Kasumi-1 (cell line): ENCODE measurements around the gene EDA2R.

ENCODE experiments used
- DNase-seq, 2 experiments: peaks; one replicate each; lab custom pipeline; 2025; lab: John Stamatoyannopoulos, UW

The EDA2R gene, protein sequence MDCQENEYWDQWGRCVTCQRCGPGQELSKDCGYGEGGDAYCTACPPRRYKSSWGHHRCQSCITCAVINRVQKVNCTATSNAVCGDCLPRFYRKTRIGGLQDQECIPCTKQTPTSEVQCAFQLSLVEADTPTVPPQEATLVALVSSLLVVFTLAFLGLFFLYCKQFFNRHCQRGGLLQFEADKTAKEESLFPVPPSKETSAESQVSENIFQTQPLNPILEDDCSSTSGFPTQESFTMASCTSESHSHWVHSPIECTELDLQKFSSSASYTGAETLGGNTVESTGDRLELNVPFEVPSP

DNA sequence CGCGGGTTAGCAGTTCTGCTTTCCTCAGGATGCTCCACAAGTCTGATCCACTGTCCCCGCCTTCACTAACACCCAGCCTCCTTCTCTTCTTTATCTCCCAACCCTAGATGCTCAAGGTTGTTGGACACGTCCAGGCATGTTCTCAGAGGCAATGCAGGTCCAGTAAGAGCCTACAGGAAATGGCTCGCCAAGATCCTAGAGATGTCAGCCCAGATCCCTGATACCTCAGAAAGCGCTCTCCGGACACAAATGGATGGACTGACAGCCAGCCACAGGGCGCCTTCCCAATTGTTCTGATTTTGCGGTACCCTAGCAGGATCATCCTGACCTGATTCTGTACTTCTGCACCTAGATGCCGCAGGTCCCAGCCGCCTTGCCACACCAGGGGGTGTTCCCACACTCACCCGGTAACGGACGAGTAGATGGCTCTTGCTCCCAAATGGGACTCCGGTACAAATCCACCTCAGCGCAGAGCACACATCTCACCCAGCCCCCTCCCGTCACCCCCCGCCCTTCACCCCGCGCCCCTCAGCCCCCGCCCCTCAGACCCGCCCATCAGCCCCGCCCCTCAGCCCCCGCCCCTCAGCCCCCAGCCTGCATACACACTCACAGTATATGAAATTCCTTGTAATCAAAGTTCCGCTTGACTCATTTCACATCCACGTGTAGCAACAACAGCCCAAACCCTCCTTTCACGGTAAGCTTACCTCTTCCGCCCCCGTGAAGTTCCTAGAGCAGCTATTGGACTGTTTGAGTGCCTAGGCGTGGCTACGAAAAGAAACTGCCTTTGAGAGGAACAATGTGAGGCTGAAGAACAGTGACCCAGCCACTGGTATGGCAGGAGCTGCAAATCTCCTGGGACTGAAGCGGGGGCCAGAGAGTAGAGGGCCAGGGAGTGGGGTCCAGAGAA, at the start of gene EDA2R:
Gene EDA2R (minus strand): TSS at position 488 of the 910 bp plus-strand sequence. CDS start 23,058 bp downstream, outside the sequence.
- DNase-seq: no peak

DNA sequence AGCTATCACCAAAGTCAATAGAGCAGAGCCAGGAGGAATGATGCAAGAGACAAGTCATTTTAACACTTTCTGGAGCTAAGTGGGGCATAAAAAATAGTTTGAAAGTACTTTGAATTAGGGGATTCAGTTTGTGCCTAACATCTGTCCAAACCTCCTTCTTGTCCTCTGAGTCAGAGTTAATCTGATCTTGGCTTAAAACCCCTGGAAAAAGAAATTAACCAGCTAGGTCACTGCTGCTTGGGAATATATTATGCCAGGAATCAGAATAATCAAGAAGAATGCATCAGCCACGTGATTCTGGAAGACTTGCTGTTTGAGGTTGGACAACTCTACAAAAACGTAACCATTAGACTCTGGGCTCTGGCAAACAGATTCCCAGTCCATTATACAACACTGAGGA, 45.3 kb upstream of the EDA2R start:
- DNase-seq: no peak

DNA sequence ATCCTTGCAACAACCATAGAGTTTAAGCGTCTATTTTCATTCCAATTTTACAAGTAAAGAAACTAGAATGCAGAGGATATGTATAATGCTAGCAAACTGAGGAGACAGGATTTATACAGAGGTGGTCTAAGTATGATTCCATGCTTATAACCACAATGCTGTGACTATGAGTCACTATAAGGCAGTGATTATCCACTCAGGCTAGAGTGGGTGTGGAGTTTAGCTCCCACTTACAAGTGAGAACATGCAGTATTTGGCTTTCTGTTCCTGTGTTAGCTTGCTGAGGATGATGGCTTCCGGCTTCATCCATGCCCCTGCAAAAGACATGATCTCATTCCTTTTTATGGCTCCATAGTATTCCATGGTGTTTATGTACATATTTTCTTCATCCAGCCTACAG, 41.6 kb upstream of the EDA2R start:
- DNase-seq: no peak

DNA sequence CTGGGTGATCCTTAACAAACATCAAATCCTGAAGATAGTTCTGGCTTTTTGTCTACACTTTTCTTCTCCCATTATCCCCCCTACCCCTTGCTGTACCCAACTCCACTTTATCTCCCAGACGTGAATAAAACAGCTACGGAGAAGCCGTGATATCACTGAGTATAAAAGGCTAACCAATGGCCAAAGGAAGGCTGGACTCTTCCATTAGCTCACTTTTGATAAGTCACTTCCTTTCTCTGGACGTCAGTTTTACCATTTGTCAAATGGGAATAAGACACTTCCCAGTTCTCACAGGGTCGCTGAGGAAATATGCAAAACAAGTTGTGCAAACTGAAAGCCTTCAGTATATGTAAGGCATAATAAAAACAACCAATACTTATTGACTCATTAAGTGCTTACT, 38.6 kb upstream of the EDA2R start:
- no peak for DNase-seq

DNA sequence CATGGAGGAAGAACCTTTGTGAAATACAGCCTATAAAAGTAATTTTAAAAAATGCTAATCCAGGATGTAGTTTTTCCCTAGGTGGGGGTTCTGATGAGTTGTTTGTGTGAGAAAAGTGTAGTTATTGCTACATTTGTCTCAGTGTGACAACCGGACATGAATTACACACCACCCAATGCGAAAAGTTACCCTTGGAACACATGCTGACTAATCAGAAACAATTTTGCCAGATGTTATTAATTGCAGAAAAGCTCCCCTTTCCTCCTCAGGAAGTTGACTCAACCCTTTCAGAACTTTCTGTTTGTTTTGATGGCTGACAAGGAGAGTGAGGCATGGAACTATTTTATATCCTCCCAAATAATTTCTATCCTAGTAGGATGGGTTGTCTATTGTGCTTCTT, 38.1 kb upstream of the EDA2R start:
- no peak for DNase-seq

DNA sequence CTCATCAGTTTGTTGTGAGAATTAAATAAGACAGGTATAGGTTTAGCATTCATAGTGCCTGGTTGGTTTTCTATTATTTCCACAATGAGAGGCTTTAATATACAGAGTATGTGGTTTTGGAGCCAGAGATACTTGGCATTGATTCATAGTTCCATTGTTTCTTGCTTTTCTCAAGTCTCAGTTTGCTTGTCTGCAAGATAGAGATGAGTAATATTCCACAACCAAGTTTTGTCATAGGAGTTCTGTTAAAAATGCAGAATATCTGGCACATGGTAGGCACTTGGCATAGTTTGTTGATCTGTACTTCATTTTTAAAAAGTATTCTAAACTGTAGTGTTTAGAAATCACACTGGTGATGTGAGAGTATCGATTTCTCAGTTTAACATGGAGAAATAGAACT, 37.5 kb upstream of the EDA2R start:
- no peak for DNase-seq

DNA sequence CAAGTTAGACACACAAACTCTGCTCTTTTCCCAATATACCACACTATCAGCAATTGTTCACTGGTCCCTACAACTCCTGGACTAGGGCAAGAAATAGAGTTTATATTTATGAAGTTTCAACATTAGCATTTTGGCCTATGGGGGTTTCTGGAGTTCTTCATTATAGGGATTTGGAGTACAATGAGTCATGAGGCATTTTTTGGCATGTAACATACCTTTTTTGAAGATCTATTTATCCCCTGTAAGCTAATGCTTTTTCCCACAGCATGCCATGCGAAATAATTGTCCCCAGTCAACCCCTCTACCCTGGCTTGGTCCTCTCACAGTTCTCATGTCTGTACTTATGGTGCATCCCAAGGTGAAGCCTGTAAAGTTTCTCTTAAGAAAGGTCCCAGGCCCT, 36.7 kb upstream of the EDA2R start:
- DNase-seq: no peak

DNA sequence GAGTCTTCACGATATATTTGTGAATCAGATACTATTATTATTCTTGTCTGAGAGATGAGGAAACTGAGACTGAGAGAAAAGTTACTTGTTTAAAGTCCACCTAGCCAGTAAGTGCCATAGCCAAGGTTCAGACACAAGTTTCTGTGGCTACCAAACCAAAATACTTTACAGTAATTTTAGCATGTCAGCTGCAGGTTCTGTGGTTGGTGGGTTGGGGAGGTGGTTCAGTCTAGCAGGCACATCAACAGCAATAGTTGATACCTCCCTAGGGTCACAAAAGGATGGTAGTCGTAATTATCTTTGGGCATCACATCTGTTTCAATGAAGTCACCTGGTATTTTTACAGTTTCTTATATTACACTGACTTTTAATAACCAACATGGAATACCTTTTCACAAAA, 35.6 kb upstream of the EDA2R start:
- DNase-seq: no peak

DNA sequence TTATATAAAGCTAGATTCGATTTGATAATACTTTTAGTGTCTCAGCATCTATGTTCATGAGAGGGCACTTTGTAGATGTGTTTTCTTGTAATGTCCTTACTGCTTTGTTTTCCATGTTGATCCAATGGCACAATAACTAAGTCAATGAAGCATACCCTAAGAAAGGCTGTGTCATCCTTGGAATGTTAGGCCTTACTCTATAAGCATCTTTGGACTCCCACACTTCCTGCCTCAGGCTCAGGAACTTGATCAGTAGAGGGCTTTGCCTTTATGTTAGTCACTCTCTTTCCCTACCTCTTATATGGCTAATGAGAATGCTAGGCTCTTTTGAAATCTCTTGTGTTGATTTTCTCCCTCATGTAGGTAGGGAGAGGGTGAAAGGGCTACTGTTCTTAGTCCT, 33.2 kb upstream of the EDA2R start:
- DNase-seq: no peak

DNA sequence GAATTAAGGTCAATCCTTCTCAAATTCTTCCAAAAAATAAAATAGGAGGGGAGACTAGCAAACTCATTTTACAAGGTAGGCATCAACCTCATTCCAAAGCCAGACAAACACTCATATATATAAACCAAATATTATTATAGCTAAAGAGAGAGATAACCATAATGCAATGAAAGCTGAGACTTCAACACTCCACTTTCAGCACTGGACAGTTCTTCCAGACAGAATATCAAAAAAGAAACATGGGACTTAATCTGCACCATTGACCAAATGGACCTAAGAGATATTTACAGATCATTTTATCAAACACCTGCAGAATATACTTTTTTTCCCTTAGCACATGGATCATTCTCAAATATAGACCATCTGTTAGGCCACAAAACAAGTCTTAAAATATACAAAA, 15.5 kb upstream of the EDA2R start:
- DNase-seq: no peak

DNA sequence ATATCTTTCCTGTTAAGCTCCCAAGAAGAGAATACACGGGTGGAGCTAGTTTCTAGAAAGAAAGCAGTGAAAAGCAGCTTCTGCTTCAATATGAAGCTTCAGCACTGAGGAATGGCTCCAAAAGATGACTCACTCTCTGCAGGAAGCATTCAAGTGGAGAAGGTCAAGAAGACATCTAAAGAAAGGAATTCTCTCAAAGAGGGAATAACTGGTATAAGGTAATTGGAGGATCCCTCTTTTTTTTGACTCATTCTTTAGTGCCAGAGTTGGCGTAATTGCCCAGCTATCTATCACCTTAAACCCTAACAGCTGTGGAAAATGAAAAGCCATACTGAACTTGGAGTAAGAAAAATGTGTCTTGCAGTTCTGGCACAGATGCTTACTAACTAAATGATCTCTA, 3.5 kb downstream of the EDA2R start:
- no peak for DNase-seq

DNA sequence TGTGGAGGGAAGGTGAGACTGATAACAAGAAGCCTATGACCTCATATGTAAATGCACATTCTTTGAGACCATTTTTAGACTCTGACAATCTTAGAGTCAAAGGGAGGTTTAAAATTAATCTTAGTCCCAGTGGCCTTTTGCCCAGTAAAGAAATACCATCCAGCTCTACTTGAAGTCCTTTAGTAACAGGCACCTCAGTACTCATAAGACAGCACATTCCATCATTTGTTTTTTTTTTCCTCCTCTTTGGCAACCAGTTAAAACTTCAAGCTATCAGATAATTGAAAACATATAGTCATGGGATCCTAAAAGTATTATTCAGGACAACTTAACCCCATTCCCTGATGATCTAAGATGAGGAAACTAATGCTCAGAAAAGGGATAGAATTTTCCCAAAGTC, 4.6 kb downstream of the EDA2R start:
- no peak for DNase-seq

DNA sequence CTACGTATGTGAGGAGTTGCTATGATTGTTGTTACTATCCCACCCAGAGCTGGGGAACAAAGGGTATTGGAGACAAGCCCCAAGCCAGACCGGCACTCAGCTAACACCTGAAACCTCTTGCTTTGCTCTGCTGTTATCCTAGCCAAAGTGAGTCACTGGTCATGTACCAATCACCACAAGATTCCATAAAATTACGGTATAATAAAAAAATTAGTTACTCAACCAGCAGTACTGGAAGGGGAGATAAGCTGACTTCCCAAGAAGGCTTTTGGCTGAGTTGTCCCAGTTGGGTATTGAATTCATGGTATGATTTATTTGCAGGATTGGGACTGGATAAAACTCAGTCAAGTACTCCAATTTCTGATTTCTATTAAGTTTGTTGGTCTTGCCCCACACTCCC, 5.3 kb downstream of the EDA2R start:
- DNase-seq: no peak

DNA sequence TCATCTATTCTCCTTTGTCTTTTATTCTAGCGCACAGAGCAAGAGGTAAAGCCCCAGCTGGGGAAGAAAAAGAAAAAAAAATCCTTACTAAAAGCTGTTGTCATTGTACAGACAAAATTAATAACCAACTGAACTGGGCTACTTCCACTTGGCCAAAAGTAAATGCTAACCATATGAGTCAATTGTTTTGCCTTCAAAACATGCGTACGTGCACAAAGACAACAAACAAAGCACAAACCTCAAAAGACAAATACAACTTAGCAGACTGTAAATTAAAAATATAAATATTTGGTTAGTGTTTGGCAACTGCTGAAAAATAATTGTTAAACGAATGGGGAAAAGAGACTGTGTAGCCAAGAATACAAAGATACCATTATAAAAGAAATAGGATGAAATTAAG, 5.9 kb downstream of the EDA2R start:
- DNase-seq: no peak

DNA sequence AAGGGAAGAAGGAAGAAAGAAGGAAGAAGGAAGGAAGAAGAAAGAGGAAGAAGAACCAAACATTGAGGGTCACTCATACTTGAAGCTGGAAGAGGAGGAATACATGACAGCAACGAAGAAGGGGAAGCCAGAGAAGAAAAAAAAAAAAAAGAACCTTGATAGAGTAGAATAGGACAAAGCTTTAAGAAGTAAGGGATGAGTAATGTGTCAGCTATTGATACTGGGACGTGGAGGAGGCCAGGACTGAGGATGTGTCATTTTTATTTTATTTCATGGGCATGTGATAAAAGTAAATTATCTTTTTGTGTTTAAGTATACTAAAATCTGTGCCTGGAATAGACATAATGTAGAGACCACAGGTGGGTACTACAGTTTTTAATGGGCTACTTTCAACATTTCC, 6.4 kb downstream of the EDA2R start:
- DNase-seq: no peak

DNA sequence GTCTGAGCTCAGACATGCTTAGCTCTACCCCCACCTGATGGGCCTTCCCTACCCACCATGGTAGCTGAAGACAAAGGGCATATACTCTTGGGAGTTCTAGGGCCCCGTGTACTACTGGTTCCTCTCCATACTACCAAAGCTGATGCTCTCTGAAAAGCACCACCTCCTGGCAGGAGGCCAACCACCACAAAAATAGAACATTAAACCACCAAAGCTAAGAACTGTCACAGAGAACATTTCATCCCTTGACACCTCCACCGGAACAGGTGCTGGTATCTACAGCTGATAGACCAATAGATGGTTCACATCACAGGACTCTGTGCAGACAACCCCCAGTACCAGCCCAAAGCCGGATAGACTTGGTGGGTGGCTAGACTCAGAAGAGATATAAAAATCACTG, 13.4 kb downstream of the EDA2R start:
- no peak for DNase-seq

DNA sequence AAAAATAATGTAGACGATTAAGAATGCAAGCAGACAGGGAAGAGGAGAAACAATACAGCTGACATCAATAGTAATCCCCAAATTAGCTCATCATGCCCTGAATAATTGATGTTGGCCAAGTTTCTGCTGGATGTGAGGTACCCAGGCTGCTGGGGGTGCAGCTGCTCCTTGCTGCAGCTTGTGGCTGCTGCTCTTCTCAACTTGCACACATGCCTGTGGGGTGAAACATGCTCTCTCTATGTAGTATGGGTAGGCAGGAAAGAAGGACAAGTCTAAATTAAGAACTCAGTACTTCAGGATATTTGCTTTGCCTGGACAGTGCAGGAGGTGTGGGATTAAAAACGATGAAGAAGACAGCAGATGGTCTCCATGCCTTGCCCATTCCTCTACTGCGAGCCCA, 16.7 kb downstream of the EDA2R start:
- no peak for DNase-seq

DNA sequence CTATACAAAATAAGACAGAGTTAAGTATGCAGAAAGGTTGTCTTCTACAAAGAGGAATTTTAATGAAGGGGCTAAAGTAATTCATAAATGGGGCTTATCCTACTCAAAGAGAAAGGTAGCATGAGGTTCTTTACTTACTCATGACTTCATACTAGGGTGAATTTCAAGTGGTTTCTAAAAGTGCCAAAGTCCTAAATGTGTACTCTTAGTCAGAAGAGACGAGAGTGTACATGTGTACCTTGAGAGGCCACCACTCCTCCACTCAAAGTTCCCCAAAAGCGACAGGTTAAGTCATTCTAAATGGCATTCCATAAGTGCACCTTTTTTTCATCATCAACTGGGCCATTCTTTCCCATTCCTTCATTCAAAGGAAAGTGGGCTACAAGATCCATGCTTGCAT, 21.9 kb downstream of the EDA2R start:
- no peak for DNase-seq

DNA sequence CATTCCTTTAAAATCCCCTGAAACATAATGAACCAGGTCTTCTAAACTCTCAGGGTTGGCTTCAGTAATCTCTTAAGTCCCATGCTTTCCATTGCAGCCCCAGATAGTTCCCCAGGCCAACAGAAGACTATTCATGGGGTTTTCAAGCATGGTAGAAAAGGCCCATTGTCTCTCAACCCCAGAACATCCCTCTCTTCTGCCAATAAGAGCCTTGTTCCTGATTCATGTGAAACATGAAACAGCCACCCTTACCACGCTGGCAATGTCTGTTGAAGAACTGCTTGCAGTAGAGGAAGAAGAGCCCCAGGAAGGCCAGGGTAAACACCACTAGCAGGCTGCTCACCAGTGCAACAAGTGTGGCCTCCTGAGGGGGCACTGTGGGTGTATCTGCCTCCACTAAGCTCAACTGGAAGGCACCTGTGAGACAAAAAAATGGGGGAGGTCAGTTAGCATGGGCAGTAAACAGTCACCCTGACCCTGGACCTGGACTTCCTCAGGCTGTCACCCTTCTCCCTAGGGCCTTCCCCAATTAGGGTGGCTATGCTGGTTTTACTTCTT, 36.4 kb downstream of the EDA2R start:
- no peak for DNase-seq

DNA sequence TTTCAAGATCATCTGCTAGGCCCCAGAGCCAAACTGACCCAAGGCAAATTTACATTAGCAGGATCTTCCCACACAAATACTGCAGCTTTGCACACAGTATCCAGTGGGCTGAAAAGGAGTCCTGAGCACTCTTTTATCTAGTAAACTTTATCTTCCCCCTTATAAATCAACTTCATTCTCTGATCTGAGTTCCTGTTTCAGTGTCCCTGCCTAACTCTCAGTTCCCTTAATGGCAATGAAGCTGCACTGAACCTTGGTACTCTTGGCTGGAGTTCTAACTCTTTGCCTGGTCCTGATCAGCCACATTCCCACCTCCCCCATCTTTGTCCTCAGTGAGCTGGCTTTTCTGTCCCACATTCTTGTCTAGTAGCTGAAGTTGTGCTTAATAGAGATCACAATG, 37.4 kb downstream of the EDA2R start:
- no peak for DNase-seq

DNA sequence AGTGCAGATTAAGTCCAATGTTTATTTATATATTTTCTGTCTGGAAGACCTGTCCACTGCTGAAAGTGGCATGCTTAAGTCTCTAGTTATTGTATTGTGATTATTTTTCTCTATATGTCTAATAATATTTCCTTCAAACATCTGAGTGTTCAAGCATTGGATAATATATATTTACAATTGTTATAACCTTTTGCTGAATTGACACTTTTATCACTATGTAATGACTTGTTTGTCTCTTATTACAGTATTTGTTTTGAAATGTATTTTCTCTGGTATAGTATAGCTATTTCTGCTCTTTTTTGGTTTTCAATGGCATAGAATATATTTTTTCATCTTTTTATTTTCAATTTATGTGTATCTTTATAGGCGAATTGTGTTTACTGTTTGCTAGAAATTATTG, 59.7 kb downstream of the EDA2R start:
- DNase-seq: no peak

DNA sequence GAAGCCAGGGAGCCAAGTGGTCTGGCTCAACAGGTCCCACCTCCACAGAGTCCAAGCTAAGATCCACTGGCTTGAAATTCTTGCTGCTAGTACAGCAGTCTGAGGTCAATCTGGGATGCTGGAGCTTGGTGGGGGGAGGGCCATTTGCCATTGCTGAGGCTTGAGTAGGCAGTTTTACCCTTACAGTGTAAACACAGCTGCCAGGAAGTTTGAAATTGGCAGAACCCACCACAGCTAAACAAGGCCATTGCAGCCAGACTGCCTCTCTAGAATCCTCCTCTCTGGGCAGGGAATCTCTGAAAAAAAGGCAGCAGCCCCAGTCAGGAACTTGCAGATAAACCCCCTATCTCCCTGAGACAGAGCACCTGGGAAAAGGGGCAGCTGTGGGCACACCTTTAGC, 84.9 kb downstream of the EDA2R start:
- DNase-seq: no peak

DNA sequence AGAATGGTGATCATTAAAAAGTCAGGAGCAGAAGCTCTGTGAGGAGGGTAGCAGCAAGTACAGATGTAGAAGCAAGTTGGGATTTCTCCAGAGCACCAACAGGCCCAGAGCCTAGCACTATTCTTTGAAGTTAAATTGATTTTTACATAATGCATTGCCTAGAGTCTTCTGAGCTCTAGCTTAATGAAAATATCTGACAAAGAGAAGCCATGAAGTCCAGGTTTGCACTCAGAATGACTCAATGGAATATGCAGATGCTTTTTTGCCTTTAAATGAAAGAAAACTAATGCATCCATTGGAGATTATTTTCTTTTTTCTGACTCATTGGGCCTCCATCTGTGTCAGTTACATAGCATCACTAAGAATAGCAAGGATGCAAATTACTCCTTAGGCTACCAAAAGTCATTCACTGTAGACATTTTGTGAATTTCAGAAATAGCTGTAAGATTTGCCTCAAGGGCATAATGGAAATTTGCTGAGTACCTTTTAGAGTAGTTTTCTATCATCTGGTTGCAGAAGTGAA, 91.0 kb downstream of the EDA2R start:
- no peak for DNase-seq
